ENCODE measurements around the gene WDR90. TPM values are rescaled to one million over a fixed set of nuclear protein-coding genes. Genes with fewer than 3 reads are reported as not detected.
A peak's percentile ranks its signal among the peaks of the same experiment; 100 is the strongest.

The WDR90 gene
- total and polyA plus RNA-seq, 2 of the 13 experiments (the other 11 are each of a cell fraction or from before 2014, with no cell fraction given) = 14.9 to 28.9 TPM

DNA sequence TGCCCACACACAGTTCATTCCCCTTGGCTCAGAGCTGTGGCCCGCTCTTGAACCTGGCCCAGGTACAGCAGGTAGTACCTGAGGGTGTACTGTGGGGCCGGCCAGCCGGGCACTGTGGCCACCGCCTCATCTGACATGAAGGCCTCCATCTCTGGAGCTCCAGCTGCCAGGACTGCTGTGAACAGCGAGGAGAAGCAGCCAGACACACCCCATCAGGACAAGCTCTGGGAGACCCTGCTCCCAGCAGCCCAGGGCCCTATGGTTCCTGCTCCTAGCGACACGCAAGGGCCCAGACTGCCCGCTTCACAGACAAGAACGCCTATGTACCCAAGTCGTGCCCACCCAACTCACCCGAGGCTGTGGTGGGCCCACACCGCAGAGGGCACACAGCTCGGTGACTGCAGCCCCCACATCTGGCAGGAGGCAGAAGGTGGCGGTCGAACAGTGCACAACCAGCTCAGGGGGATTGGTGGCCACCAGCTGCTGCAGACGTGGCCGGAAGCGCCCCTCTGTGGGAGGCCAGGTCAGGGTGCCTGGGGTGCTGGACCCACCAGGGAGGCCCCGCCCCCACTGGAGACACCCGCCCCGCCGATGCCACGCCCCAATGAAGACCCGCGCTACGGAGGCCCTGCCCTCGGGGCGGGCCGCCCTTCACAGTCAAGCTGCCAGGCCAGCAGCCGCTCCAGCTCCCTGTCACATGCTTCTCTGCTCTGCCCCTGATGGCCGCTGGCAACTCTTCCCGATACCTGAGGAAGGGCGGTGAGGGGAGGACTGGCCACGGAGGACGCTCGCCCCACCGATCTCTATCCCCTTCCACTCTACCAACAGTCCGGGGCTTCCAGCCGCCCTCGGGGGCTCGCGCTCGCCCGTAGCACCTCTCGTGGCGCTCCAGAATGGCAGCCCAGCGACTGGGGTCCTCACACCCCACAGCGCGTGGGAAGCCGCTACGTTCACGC, 30.0 kb downstream of the WDR90 start (continued):
- TF ChIP-seq, protein P1, sequence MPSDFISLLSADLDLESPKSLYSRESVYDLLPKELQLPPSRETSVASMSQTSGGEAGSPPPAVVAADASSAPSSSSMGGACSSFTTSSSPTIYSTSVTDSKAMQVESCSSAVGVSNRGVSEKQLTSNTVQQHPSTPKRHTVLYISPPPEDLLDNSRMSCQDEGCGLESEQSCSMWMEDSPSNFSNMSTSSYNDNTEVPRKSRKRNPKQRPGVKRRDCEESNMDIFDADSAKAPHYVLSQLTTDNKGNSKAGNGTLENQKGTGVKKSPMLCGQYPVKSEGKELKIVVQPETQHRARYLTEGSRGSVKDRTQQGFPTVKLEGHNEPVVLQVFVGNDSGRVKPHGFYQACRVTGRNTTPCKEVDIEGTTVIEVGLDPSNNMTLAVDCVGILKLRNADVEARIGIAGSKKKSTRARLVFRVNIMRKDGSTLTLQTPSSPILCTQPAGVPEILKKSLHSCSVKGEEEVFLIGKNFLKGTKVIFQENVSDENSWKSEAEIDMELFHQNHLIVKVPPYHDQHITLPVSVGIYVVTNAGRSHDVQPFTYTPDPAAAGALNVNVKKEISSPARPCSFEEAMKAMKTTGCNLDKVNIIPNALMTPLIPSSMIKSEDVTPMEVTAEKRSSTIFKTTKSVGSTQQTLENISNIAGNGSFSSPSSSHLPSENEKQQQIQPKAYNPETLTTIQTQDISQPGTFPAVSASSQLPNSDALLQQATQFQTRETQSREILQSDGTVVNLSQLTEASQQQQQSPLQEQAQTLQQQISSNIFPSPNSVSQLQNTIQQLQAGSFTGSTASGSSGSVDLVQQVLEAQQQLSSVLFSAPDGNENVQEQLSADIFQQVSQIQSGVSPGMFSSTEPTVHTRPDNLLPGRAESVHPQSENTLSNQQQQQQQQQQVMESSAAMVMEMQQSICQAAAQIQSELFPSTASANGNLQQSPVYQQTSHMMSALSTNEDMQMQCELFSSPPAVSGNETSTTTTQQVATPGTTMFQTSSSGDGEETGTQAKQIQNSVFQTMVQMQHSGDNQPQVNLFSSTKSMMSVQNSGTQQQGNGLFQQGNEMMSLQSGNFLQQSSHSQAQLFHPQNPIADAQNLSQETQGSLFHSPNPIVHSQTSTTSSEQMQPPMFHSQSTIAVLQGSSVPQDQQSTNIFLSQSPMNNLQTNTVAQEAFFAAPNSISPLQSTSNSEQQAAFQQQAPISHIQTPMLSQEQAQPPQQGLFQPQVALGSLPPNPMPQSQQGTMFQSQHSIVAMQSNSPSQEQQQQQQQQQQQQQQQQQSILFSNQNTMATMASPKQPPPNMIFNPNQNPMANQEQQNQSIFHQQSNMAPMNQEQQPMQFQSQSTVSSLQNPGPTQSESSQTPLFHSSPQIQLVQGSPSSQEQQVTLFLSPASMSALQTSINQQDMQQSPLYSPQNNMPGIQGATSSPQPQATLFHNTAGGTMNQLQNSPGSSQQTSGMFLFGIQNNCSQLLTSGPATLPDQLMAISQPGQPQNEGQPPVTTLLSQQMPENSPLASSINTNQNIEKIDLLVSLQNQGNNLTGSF (CRISPR knock-in tag; IDR thresholded peaks at IDR 0.05) = no peak
- no peak for TF ChIP-seq PAF1 (CRISPR knock-in tag; IDR thresholded peaks at IDR 0.05)
- TF ChIP-seq, protein P2, sequence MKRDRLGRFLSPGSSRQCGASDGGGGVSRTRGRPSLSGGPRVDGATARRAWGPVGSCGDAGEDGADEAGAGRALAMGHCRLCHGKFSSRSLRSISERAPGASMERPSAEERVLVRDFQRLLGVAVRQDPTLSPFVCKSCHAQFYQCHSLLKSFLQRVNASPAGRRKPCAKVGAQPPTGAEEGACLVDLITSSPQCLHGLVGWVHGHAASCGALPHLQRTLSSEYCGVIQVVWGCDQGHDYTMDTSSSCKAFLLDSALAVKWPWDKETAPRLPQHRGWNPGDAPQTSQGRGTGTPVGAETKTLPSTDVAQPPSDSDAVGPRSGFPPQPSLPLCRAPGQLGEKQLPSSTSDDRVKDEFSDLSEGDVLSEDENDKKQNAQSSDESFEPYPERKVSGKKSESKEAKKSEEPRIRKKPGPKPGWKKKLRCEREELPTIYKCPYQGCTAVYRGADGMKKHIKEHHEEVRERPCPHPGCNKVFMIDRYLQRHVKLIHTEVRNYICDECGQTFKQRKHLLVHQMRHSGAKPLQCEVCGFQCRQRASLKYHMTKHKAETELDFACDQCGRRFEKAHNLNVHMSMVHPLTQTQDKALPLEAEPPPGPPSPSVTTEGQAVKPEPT (CRISPR knock-in tag; IDR thresholded peaks at IDR 0.05; ENCODE audit: low read depth) = no peak
- peak; percentile 60; the same call in 1 of the 3 replicates for TF ChIP-seq MXI1 (IDR thresholded peaks at IDR 0.05; ENCODE audit: borderline replicate concordance, low read depth, low read length)
- peak; percentile 79; the same call in 1 of the 2 replicates for TF ChIP-seq IRF9 (CRISPR knock-in tag; IDR thresholded peaks at IDR 0.05; ENCODE audit: borderline replicate concordance)
- no peak for TF ChIP-seq REL (CRISPR knock-in tag; conservative IDR thresholded peaks at IDR 0.05)
- TF ChIP-seq, protein P3, sequence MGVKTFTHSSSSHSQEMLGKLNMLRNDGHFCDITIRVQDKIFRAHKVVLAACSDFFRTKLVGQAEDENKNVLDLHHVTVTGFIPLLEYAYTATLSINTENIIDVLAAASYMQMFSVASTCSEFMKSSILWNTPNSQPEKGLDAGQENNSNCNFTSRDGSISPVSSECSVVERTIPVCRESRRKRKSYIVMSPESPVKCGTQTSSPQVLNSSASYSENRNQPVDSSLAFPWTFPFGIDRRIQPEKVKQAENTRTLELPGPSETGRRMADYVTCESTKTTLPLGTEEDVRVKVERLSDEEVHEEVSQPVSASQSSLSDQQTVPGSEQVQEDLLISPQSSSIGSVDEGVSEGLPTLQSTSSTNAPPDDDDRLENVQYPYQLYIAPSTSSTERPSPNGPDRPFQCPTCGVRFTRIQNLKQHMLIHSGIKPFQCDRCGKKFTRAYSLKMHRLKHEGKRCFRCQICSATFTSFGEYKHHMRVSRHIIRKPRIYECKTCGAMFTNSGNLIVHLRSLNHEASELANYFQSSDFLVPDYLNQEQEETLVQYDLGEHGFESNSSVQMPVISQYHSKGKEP (CRISPR knock-in tag; IDR thresholded peaks at IDR 0.05) = no peak
- no peak for TF ChIP-seq ZNF7 (CRISPR knock-in tag; IDR thresholded peaks at IDR 0.05)
- TF ChIP-seq HOXA3 (CRISPR knock-in tag; IDR thresholded peaks at IDR 0.05) = peak; percentile 57; the same call in 1 of the 2 replicates
- TF ChIP-seq, protein P4, sequence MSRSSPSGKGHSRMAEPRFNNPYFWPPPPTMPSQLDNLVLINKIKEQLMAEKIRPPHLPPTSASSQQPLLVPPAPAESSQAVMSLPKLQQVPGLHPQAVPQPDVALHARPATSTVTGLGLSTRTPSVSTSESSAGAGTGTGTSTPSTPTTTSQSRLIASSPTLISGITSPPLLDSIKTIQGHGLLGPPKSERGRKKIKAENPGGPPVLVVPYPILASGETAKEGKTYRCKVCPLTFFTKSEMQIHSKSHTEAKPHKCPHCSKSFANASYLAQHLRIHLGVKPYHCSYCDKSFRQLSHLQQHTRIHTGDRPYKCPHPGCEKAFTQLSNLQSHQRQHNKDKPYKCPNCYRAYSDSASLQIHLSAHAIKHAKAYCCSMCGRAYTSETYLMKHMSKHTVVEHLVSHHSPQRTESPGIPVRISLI (CRISPR knock-in tag; IDR thresholded peaks at IDR 0.05; ENCODE audit: borderline replicate concordance) = no peak
- TF ChIP-seq, protein P5, sequence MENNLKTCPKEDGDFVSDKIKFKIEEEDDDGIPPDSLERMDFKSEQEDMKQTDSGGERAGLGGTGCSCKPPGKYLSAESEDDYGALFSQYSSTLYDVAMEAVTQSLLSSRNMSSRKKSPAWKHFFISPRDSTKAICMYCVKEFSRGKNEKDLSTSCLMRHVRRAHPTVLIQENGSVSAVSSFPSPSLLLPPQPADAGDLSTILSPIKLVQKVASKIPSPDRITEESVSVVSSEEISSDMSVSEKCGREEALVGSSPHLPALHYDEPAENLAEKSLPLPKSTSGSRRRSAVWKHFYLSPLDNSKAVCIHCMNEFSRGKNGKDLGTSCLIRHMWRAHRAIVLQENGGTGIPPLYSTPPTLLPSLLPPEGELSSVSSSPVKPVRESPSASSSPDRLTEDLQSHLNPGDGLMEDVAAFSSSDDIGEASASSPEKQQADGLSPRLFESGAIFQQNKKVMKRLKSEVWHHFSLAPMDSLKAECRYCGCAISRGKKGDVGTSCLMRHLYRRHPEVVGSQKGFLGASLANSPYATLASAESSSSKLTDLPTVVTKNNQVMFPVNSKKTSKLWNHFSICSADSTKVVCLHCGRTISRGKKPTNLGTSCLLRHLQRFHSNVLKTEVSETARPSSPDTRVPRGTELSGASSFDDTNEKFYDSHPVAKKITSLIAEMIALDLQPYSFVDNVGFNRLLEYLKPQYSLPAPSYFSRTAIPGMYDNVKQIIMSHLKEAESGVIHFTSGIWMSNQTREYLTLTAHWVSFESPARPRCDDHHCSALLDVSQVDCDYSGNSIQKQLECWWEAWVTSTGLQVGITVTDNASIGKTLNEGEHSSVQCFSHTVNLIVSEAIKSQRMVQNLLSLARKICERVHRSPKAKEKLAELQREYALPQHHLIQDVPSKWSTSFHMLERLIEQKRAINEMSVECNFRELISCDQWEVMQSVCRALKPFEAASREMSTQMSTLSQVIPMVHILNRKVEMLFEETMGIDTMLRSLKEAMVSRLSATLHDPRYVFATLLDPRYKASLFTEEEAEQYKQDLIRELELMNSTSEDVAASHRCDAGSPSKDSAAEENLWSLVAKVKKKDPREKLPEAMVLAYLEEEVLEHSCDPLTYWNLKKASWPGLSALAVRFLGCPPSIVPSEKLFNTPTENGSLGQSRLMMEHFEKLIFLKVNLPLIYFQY (CRISPR knock-in tag; IDR thresholded peaks at IDR 0.05; ENCODE audit: borderline replicate concordance) = no peak
